ENCODE results near the gene AHNAK.
"Not testable (repeated sequence)": the region's sequence is repeated elsewhere in the genome, so short reads cannot be mapped to it uniquely, and the experiment has no call there.

Gene AHNAK

GRCh38 chr11:62571493-62571892 lies 24.9 kb upstream of the AHNAK start:
- not testable (repeated sequence) for DNase-seq (ENCODE audit: low read depth)

- not testable (repeated sequence) for DNase-seq (ENCODE audit: low read depth)
Observed at GRCh38 chr11:62570903-62571302, 24.3 kb upstream of the AHNAK start.

GRCh38 chr11:62569611-62570010 lies 23.0 kb upstream of the AHNAK start:
- no peak for DNase-seq (ENCODE audit: low read depth)

- no peak for DNase-seq (ENCODE audit: low read depth)
Observed at GRCh38 chr11:62567018-62567633, 20.5 kb upstream of the AHNAK start.

GRCh38 chr11:62566247-62566646 lies 19.6 kb upstream of the AHNAK start:
- no peak for DNase-seq (ENCODE audit: low read depth)

- no peak for DNase-seq (ENCODE audit: low read depth)
Observed at GRCh38 chr11:62565100-62565802, 18.6 kb upstream of the AHNAK start.

GRCh38 chr11:62561677-62562230 lies 15.1 kb upstream of the AHNAK start:
- not testable (repeated sequence) for DNase-seq (ENCODE audit: low read depth)

GRCh38 chr11:62560566-62561103 lies 14.0 kb upstream of the AHNAK start:
- peak; percentile 78 for DNase-seq (ENCODE audit: low read depth)

GRCh38 chr11:62559626-62560025 lies 13.0 kb upstream of the AHNAK start:
- not testable (repeated sequence) for DNase-seq (ENCODE audit: low read depth)

GRCh38 chr11:62559204-62559603 lies 12.6 kb upstream of the AHNAK start:
- DNase-seq (ENCODE audit: low read depth), result no peak

- no peak for DNase-seq (ENCODE audit: low read depth)
Observed at GRCh38 chr11:62558669-62559068, 12.1 kb upstream of the AHNAK start.

GRCh38 chr11:62556875-62557631 lies 10.4 kb upstream of the AHNAK start:
- no peak for DNase-seq (ENCODE audit: low read depth)

GRCh38 chr11:62556108-62556874 lies 9.7 kb upstream of the AHNAK start:
- DNase-seq (ENCODE audit: low read depth), result peak; percentile 63

- DNase-seq (ENCODE audit: low read depth), result no peak
Observed at GRCh38 chr11:62555464-62556107, 9.0 kb upstream of the AHNAK start.

GRCh38 chr11:62554387-62555167 lies 8.0 kb upstream of the AHNAK start:
- no peak for DNase-seq (ENCODE audit: low read depth)

GRCh38 chr11:62553839-62554361 lies 7.3 kb upstream of the AHNAK start:
- no peak for DNase-seq (ENCODE audit: low read depth)

- DNase-seq (ENCODE audit: low read depth), result no peak
Observed at GRCh38 chr11:62553080-62553838, 6.7 kb upstream of the AHNAK start.

- DNase-seq (ENCODE audit: low read depth), result no peak
Observed at GRCh38 chr11:62552485-62553079, 6.0 kb upstream of the AHNAK start.

GRCh38 chr11:62550478-62550877 lies 3.9 kb upstream of the AHNAK start:
- not testable (repeated sequence) for DNase-seq (ENCODE audit: low read depth)
